Raji (cell line): Measurements from ENCODE around the gene RSRC2.

ENCODE experiments used
- POLR2A ChIP-seq: IDR thresholded peaks from 2 replicates; pipeline ENCODE4 v1.6.1; 2011; ENCODE audit warnings: low read depth, low read length, control low read depth; ENCODE audit not compliant: insufficient read depth

Gene RSRC2

DNA sequence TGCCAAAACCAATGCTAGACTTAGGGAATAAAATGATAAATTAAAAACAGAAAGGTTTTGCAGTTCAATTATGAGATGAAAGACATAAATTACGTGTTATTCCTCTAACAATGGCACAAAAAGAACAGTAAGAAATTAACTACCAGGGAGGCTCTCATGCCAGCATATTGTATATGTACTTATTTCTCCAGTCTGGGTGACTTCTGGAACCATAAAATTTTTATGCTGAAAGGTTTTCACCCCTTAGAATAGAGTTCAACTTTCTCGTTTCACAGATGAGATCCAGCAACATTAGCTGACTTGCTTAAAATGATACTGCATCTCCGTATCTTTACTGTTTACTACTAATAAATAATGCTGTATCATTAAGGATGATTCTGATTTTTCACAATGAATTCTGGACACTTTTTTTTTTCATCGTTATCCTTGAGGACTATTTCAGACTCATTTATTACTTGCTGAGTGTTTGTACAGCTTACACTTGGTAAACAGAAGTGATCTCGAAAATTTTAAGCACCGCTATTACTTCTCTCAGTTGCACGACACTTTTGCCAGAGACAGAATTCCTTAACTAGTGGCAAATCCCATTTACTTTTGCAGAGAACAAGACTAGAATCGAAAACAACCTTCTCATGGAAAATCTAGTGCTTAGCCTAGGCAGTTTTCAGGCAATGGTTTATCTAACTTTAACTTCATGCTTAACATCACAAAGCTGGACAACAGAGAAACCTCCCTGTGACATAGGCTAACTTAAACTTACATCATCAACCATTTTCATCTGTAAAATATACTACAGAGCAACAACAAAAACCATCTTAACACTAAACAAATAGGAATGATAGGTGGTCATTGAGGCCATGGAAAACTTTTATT is 2.7 kb downstream of the RSRC2 start:
- no peak for TF ChIP-seq POLR2A

DNA sequence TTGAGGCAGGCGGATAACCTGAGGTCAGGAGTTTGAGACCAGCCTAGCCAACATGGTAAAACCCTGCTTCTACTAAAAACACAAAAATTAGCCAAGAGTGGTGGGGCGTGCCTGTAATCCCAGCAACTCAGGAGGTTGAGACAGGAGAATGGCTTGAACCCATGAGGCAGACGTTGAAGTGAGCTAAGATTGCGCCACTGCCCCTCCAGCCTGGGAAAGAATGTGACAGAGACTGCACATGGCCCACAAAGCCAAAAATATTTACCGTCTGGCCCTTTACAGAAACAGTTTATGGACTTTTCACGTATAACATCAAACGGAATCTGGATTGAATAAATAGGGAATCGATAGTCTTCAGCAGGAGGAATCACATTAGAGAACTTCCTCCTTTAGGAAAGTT is 3.5 kb downstream of the RSRC2 start:
- no peak for TF ChIP-seq POLR2A

DNA sequence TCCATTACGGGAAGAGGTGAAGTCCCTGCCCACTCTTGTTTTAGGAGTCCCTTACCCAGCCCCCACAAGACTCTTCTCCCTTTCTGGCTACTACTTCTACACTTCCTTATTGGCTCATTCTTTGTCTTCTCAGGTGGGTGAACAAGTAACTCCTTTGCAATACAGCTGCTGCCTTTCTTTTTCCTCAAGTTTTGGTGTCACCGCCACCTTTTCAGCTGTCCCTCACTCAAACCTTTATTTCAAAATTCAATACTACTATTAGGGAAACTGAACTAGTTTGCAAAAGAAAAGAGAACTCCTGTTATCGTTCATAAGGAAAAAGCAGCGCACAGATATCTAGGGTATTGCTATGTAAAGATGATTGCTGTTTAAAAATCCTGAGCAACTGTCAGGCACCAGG is 6.1 kb downstream of the RSRC2 start:
- no peak for TF ChIP-seq POLR2A

DNA sequence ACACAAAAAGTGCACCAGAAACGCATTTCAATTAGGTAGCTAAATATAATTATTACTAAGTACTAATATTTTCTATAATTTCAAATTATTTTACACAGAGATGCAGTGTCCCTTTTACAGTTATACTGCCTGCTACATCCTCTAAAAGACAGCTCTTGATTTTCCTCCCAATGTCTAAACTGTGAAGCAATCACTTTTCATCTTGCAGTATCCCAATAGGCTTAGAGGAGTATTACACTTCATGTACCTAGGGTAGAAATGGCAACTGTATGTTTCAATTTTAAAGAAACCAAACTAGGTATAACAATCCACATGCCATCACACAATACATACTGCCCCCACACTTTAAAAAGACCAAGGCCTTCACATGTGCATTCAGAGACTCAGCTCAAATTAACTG is 7.3 kb downstream of the RSRC2 start:
- no peak for TF ChIP-seq POLR2A

DNA sequence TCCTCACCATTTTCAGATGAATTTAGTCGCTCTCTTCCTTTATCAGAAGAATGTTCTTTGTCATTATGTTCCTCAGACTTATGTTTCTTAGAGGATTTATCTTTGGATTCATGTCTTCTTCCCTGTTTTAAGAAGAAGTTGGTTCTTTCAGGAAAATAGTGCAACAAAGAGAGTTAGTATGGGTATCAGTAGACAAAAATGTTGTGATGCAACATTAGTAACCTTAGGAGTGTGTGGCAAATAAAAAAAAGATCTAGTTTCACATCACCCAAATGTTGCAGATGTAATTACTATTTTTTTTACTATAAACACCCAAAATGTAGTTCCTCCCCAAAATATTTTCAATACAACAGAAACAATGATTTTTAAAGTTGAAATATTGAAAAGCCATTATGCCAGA is 7.8 kb downstream of the RSRC2 start:
- TF ChIP-seq POLR2A: no peak

DNA sequence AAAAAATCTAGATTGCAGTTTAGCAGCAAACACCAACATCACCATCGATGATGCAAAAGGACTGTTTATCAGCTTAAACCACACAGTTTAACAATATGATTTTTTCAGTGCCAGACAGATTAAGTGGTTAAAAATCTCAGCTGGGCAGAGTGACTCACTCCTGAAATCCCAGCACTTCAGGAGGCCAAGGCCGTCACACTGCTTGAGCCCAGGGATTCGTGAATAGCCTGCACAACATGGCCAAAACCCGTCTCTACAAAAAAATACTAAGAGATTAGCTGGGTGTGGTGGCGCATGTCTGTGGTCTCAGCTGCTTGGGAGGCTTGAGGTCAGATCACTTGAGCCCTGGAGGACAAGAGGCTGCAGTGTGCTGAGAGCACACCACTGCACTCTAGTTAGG is 8.9 kb downstream of the RSRC2 start:
- TF ChIP-seq POLR2A: no peak

DNA sequence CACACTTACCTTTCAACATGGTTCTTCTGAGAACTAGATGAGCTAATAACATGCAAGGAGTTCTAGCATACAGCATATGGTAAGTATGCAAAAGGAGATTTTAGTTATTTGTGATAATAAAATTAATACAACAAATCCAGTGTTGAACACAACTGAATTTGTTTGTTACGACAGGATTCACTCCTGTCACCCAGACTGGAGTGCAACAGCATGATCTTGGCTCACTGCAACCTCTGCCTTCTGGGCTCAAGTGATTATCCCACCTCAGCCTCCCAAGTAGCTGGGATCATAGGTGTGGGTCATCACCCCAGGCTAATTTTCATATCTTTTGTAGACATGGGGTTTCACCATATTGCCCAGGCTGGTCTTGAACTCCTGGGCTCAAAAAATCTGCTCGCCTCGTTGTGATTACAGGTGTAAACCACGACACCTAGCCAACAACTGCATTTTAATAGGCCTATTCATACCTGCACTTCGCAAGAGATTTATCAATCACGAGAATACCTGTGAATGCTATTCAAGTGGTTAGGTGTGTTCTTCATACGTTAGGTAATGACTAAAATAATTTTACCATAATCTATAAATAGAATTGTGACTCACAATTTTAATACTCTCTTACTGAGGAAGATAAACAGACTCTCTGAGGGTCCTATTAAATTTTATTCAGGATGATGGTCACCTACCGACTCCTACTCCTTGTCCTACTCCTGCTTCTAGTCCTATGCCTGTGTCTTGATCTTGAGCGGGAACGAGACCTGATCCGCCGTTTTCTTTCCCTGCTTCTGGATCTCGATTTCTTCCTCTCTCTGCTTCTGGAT is 10.0 kb downstream of the RSRC2 start:
- no peak for TF ChIP-seq POLR2A

DNA sequence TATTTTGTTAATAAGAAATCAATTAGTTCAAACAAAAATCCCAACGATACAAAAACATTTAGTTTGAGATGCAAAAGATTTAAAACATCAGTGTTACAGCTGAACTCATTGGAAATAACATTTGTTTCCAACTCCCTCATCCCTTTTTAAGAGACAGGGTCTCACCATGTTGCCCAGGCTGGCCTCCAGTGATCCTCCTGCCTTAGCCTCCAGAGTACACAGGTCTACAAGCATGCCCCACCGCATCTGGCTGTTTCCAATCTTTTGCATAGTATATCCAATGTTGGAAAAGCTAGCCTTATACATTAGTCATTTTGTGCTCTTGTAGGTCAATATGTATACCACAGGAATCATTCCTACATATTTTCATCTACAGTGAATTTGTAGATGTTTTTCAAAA is 11.5 kb downstream of the RSRC2 start:
- no peak for TF ChIP-seq POLR2A

DNA sequence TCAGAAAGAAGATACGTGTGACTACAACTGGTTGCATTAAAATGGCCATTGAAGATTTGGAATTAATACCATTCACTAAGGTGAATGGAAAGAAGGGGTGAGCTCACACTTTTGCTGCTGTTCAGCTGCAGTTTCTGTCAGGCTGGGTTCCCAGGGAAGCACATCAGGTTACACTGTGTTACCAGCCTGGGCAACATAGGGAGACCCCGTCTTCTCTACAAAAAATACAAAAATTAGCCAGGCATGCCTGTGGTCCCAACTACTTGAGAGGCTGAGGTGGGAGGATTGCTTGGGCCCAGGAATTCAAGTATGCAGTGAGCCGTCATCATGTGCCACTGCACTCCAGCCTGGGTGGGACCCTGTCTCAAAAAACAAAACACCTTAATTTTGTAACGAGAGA is 13.1 kb downstream of the RSRC2 start:
- TF ChIP-seq POLR2A: no peak

DNA sequence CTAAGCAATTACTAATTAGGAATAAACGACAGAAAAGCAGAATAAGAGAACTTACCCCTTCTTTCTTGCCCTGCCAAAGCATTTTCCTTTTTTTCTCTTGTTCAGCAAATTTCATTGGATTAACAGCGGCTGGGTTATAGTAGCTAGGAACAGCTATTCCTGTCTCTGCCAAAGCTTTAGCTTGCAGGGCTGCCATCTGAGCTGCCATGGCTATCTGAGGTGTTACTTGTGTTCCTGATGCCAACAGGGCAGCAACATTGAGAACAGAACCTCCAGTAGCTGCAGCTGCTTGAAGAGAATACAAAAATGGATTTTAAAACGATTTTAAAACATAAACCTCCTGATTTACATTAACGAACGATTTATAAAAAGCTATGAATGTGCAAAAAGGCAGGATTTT is 18.6 kb downstream of the RSRC2 start:
- no peak for TF ChIP-seq POLR2A

DNA sequence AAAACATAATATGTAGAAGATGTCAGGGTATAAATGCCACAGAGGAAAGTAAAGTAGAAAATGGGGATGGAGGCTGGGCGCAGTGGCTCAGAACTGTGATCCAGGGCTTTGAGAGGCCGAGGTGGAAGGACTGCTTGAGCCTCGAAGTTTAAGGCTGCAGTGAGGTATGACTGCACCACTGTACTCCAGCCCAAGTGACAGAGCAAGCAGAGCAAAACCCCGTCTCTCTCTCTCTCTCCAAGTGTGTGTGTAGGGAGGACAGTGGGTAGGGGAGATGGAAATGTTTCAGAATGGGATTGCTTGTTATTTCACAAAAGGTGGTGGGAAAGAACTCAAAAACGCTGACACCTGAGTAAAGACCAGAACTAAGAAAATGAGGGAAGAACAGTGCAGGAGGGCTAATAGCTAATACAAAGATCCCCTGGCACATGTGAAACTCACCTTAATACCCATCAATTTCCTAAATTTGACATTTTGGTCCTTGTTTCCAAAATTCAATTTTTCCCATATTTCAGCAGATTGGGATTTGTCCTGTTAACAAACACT is 20.3 kb downstream of the RSRC2 start:
- TF ChIP-seq POLR2A: no peak

DNA sequence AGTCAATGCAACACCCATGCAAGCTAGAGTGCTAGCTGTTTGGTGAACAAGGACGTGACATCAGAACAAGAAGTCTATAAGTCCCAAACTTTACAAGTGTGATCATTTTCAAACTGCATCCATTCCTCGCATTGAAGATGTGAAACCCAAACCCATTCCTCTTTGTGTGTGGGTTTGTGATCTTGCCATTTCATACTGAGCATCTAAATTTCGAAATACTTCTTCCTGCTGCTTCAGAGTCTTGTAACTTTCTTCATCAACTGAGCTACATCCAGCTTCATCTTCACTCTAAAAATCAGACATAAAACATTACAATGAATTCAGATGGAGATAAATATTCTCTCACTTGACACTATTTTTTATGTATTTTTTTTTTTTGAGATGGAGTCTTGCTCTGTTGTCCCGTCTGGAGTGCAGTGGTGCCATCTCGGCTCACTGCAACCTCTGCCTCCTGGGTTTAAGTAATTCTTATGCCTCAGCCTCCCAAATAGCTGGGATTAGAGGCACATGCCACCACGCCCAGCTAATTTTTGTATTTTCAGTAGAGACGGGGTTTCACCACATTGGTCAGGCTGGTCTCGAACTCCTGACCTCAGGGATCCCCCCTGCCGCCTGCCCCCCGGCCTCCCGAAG is 21.2 kb downstream of the RSRC2 start:
- TF ChIP-seq POLR2A: no peak

DNA sequence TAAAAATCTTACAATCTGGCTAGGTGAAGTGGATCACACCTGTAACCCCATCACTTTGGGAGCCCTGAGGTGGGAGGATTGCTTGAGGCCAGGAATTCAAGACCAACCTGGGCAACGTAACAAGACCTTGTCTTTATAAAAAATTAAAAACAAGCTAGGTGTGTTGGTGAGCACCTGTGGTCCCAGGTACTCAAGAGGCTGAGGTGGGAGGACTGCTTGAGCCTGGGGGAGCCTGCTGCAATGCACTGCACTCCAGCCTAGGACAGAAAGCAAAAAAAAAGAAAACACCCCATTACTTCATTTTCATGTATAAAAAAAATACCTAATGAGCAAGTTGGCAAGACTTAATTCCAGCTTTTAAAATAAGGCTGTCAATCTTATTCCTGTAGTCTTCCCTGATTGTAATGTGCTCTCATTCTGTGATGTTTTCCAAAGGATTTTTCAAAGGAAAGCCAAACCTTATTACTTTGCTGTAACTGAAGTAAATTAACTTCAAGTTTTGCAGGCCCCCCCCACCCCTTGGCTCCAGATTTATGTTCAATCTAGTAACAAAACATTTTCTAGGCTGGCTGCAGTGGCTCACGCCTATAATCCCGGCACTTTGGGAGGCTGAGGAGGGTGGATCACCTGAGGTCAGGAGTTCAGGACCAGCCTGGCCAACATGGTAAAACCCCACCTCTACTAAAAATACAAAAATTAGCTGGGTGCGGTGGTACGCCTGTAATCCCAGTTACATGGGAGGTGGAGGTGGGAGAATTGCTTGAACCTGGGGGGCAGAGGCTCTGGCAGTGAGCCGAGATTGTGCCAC is 22.7 kb downstream of the RSRC2 start:
- TF ChIP-seq POLR2A: no peak

DNA sequence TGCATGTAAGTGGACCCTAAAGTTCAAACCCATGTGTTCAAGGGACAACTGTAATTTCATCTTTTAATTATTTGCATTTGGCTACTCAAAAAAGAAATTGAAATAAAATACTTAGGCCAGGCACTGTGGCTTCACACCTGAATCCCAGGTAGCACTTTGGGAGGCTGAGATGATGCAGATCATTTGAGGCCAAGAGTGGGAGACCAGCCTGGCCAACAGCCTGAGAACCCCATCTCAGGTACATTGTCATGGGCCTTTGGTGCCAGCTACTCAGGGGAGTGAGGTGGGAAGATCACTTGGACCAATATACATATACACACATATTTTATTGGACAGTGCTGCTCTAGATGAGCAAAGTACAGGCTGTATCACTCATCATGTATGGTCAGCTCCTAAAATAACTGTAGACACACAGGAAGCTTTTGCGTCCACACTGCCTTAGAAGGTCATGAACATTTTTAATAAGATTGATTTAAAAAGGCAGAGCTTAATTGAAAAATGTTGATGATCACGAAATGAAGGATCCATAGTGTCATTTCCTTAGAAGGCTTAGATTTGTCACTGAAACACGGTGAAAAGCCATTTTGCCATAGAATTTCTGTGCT is 23.5 kb downstream of the RSRC2 start:
- no peak for TF ChIP-seq POLR2A
